ENCODE results near the gene ZNF618.

The ZNF618 gene

DNA sequence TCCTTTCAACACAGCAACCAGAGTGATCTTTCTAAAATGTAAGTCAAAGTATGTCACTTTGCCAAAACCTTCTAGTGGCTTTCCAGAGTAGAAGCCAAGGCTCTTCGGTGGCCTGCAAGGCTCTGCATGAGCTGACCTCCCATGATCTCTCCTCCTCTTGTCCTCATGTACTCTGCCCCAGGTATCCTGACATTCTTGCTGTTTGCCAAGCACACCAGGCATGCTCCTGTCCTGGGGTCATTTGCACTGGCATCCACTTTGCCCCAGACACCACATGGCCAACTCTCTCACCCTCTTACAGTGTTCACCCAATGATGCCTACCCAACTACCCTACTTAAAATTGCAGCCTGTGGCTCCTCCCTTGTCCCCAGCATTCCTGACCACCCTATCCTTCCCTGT lies 86.3 kb downstream of the ZNF618 start:
- no peak overlapping the region for H3K27ac Mint-ChIP-seq
- no peak overlapping the region for H3K4me3 Mint-ChIP-seq
- H3K9me3 Mint-ChIP-seq = no peaks in the 10 kb centered on the region
- no peaks in the 10 kb centered on the region for H3K4me1 Mint-ChIP-seq (ENCODE audit: low read depth)
- no peaks in the 10 kb centered on the region for H3K36me3 Mint-ChIP-seq (ENCODE audit: low read depth)
- H3K27me3 Mint-ChIP-seq = no peaks in the 10 kb centered on the region

DNA sequence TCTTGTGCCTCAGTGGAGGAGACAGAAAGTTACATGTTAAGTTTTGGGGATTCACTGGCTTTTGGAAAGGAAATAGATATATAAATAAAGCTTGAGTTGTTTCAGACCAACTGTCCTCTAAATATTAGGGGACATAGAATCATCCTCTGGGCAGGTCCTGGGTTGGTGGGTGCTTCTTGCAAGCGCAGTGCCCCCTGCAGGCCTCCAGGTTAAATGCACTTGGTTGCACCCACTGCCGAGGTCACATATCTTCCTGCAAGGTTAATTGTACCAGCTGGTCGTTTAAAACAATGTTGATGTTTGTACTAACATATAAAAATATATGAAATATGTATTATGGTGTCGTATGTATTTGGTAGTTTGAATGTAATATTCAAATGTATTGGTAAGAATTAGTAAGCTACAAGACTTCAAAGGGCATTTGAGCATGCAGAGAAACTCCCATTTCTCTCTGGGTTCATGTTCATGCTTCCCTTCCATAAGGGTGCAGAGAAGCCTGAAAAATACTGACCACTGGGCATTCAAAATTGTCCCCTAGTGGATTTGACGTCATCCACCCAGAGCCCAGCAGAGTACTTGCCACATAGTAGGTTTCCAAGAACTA lies 87.0 kb downstream of the ZNF618 start:
- Mint-ChIP-seq H3K4me3 (no peak overlapping the region), H3K27ac (no peak overlapping the region), H3K27me3 (no peaks in the 10 kb centered on the region), H3K9me3 (no peaks in the 10 kb centered on the region), H3K36me3 (ENCODE audit: low read depth) (no peaks in the 10 kb centered on the region), H3K4me1 (ENCODE audit: low read depth) (no peaks in the 10 kb centered on the region)

DNA sequence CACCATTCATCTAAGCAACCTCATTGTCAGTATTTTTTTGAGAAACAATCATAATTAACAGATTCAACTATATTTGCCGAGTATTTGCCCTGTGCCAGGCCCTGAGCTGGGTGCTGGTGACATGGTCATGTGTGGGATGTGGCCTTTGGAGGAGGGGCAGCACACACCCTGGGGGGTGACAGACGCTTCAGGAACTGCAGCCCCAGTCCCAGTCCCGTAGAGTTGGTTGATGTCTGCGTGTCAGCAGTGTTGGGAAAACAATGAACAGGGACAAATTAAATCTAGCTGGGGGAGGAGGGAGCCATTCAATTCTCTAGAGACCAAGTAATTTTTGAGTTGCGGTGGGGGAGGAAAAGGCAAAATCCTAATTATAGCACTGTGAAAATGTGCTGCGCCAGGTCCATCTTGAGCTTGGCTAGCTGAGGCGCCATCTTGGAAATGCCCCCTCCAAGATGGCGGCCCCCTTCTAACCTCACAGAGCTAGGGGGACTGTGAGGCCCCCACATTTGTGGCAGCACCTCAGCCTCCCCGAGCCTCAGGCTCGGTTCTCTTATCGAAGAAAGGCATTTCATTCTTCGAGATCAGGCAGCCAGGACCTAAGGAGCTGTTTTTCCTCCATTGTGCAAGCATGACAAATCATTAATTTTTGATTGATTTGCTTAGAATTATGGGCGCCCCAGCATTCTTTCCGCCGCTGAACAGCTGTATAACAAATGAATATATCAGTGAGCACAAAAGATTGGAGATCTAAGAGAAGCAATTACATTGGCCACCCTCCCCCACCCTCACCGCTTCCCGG lies 87.8 kb downstream of the ZNF618 start:
- Mint-ChIP-seq H3K27me3 (no peaks in the 10 kb centered on the region), H3K36me3 (ENCODE audit: low read depth) (no peaks in the 10 kb centered on the region), H3K9me3 (no peaks in the 10 kb centered on the region), H3K27ac (no peak overlapping the region), H3K4me1 (ENCODE audit: low read depth) (no peaks in the 10 kb centered on the region), H3K4me3 (no peak overlapping the region)

DNA sequence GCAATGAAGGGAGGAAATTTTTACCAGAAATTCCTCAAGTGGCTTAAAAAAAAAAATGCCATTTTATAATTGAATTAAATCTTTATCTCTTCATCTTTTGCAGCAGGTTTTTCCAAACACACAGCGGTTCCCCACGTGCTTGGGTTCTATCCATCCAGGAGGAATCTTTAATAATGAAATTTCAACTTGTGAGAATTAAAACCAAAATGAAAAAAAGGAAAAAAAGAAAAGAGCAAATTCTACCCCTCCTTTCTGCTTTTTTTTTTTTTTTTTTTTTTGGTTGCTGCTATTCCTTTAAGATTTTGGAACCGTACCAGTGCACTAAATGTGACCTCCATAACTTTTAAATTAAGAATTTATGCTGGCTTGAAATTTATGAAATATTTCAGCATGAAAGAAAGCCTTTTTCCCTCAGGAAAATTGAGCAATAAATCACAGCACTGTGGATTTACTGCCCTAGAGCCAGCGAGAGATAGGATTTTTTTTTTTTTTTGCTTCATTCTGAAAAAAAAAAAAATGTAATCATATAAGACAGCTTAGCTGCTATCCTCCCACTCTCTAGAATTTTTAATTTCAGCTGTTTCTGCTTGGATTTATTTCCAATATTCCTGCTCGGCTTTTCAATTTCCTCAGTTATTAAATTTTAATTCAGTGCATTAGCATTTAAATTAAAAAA lies 88.5 kb downstream of the ZNF618 start:
- Mint-ChIP-seq H3K36me3 (ENCODE audit: low read depth) (no peaks in the 10 kb centered on the region), H3K27ac (no peak overlapping the region), H3K4me1 (ENCODE audit: low read depth) (no peaks in the 10 kb centered on the region), H3K27me3 (no peaks in the 10 kb centered on the region), H3K9me3 (no peaks in the 10 kb centered on the region), H3K4me3 (no peak overlapping the region)

DNA sequence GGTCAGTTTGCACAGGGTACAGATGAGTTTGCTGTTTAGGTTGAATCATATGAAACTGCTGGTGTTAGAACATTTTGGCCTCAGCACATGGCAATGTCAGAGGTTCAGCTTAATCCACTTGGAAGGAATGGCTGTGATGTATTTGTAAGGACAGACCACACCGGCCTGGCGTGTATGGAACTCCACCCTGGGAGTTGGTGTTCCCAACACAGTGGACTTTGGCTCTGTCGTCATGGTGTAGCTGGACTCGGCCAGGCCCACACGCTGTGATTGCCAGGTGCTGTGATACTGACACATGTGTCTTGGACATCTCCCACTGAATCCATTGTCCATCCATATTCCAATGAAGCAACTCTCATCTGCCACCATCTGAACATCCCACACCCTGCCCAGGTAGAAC lies 90.3 kb downstream of the ZNF618 start:
- Mint-ChIP-seq H3K4me3 (no peak overlapping the region), H3K36me3 (ENCODE audit: low read depth) (no peaks in the 10 kb centered on the region), H3K27me3 (no peaks in the 10 kb centered on the region), H3K27ac (no peak overlapping the region), H3K9me3 (no peaks in the 10 kb centered on the region), H3K4me1 (ENCODE audit: low read depth) (no peaks in the 10 kb centered on the region)

DNA sequence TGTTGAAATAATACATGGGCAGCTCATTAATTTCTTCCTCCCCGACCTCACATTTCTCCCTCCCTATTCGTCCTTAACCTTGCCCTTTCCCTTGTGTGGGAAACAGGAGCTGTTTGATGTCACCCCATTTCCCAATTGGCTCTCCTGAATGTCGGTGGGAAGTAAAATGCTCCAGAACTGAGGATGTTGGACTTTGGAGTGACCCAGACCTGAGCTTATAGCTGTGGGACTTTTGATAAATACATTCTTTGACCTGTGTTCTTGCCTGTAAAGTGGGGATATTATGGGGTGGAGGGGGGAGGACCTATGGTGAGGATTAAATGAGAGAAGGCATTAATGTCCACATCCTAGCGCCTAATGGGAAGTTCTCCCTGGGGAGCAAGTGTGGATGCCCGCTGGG lies 91.3 kb downstream of the ZNF618 start:
- no peak overlapping the region for H3K4me3 Mint-ChIP-seq
- no peaks in the 10 kb centered on the region for H3K27me3 Mint-ChIP-seq

DNA sequence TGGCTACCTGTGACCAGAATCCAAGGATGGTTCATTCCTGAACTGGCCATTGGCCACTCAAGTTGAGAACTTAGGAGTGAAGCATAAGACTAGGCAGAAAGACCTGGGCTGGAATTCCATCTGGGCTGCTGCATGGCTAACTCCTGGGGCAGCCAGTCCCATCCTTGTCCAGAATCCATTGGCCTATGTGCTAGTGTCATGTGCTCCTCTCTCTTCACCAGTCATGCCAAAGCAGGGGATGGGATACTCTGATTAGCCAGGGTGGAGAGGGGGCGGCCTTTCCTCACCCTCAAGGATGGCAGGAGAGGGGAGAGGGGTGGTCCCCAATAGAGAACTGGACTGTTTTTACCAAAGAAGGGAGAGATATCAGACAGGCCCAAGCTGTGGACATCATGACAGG lies 93.2 kb downstream of the ZNF618 start:
- Mint-ChIP-seq H3K36me3 (ENCODE audit: low read depth) (no peaks in the 10 kb centered on the region), H3K9me3 (no peaks in the 10 kb centered on the region), H3K27ac (no peak overlapping the region), H3K4me1 (ENCODE audit: low read depth) (no peaks in the 10 kb centered on the region), H3K27me3 (no peaks in the 10 kb centered on the region), H3K4me3 (no peak overlapping the region)

More for the DNA sequence above, 91.3 kb downstream of the ZNF618 start:
- Mint-ChIP-seq H3K36me3 (ENCODE audit: low read depth) (no peaks in the 10 kb centered on the region), H3K9me3 (no peaks in the 10 kb centered on the region), H3K4me1 (ENCODE audit: low read depth) (no peaks in the 10 kb centered on the region), H3K27ac (no peak overlapping the region)

DNA sequence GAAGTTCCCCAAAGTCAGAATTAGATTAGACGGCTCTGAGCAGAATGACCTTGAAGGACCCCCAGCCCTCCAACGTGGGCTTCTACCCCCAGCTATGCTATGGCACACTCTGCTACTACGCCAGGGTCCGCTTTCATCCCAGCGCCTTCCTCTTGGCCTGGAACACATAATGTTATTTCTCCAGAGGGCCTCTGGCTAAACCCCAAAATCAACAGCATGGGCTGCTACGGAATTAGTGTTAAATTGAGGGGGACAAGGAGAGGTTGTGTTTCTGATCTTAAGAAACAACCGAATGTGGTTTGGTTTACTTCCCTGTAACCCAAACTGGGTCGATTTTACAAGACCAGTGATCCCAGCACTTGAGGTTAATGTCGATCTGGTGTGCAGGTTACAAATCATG lies 97.1 kb downstream of the ZNF618 start:
- Mint-ChIP-seq H3K27ac (no peak overlapping the region), H3K36me3 (ENCODE audit: low read depth) (no peaks in the 10 kb centered on the region), H3K4me3 (no peak overlapping the region), H3K4me1 (ENCODE audit: low read depth) (no peaks in the 10 kb centered on the region), H3K9me3 (no peaks in the 10 kb centered on the region), H3K27me3 (no peaks in the 10 kb centered on the region)

DNA sequence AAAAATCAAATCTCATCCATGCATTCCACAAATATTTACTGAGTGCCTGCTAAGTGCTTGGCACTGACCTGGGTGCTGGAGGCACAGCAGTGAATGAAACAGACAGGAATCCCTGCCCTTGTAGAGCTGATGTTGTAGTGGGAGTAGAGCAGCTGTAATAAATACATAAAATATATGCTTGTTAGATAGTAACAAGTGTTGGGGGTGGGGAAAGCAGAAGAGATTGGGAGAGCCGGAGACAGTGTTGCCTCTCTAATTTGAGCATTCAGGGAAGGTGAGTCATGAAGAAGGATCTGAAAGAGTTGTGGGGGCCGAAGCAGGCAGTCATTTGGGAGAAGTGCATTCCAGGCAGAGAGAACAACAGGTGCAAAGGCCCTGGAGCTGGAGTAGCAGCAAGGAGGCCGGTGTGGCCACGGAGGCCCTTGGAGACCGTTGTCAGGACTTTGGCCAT lies 97.9 kb downstream of the ZNF618 start:
- Mint-ChIP-seq H3K27ac (no peak overlapping the region), H3K27me3 (no peaks in the 10 kb centered on the region), H3K36me3 (ENCODE audit: low read depth) (no peaks in the 10 kb centered on the region), H3K9me3 (no peaks in the 10 kb centered on the region), H3K4me3 (no peak overlapping the region), H3K4me1 (ENCODE audit: low read depth) (no peaks in the 10 kb centered on the region)

DNA sequence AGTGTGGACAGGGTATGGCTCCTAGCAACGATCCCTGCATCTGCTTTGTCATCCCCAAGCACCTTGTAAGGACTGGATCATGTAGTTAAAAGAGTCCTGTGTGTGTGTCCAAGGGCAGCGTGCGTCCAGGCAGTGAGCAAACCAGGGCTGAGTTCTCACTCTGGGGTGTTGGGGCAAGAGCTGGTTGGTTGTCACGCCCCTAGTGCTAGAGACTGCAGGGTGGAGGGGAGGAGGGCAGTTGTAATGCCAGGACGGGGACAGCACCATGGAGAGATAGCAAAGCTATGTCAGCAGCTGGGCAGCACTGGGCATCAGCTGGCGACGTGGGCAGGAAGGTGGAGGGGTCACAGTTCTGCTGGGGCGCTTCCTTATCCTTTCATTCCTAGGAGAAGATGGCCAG lies 100.8 kb downstream of the ZNF618 start:
- H3K4me1 Mint-ChIP-seq (ENCODE audit: low read depth) = no peaks in the 10 kb centered on the region
- H3K9me3 Mint-ChIP-seq = no peaks in the 10 kb centered on the region
- H3K27me3 Mint-ChIP-seq = no peaks in the 10 kb centered on the region
- H3K27ac Mint-ChIP-seq = no peak overlapping the region
- no peaks in the 10 kb centered on the region for H3K36me3 Mint-ChIP-seq (ENCODE audit: low read depth)
- no peak overlapping the region for H3K4me3 Mint-ChIP-seq

DNA sequence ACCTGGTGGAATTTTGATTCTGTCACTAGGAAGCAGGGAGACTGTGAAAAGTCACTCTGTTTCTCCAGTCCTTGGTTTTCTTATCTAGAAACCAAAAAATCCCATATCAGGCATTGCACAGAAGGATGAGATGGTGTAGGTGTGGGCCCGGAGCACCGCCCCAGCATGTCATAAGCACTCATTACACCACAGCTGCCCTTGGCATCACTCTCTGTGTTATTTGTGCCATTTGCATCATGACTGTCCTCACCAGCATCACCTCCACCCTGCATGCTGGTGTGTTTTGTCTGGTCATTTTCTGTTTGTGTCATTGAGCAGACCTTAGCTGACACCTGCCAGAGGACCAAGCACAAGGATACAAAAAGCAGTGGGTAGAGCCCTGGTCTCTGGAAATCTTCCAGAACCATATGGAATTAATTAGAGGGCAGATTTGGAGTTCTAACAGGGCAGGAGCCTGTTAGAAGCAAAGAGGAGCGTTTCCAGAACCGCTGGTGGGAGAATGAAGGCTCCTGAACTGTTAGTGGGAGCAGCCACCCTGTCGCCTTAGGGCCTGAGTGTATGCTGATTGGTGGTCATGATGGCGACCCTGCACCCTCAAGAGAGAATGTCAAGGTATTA lies 102.7 kb downstream of the ZNF618 start:
- H3K27ac Mint-ChIP-seq = no peak overlapping the region
- H3K9me3 Mint-ChIP-seq = no peaks in the 10 kb centered on the region
- H3K27me3 Mint-ChIP-seq = no peaks in the 10 kb centered on the region
- H3K4me3 Mint-ChIP-seq = no peak overlapping the region
- H3K4me1 Mint-ChIP-seq (ENCODE audit: low read depth) = no peaks in the 10 kb centered on the region
- H3K36me3 Mint-ChIP-seq (ENCODE audit: low read depth) = no peaks in the 10 kb centered on the region

DNA sequence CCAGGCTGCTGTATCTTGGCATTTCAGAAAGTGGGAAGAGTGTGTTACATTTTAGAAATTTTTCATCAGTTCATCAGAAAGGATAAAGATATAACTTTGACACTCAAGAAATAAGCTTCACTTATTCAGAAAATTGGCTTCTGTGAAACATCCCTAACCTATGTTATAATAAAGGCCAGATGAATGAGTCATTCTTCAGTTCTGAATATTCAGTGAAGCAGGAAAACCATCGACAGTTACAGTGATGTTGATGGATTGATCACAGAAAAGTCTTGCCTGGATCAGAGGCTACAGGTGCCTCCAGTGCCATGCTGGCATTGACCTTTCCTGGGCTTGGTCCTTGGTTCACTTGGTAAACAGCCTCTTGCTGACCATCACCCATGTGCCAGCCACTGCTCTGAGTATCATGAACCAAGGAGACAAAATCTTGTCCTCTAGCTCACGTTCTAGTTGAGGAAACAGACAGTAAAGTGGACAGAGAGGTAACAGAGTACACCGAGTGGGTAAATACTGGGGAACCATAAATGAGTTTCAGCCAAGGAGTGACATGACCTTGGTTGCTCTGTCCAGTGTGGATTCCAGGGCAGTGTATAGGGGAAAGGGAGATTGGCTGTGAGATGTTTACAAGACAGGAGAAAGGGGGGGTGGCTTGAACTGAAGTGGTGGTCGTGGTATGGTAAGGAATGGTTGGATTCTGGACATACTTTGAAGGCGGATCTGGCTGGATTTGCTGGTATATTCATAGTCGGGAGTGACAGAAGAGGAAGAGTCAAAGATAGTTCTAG lies 103.4 kb downstream of the ZNF618 start:
- H3K27me3 Mint-ChIP-seq = no peaks in the 10 kb centered on the region
- H3K4me3 Mint-ChIP-seq = no peak overlapping the region
- no peak overlapping the region for H3K27ac Mint-ChIP-seq
- H3K9me3 Mint-ChIP-seq = no peaks in the 10 kb centered on the region
- no peaks in the 10 kb centered on the region for H3K36me3 Mint-ChIP-seq (ENCODE audit: low read depth)
- H3K4me1 Mint-ChIP-seq (ENCODE audit: low read depth) = no peaks in the 10 kb centered on the region

DNA sequence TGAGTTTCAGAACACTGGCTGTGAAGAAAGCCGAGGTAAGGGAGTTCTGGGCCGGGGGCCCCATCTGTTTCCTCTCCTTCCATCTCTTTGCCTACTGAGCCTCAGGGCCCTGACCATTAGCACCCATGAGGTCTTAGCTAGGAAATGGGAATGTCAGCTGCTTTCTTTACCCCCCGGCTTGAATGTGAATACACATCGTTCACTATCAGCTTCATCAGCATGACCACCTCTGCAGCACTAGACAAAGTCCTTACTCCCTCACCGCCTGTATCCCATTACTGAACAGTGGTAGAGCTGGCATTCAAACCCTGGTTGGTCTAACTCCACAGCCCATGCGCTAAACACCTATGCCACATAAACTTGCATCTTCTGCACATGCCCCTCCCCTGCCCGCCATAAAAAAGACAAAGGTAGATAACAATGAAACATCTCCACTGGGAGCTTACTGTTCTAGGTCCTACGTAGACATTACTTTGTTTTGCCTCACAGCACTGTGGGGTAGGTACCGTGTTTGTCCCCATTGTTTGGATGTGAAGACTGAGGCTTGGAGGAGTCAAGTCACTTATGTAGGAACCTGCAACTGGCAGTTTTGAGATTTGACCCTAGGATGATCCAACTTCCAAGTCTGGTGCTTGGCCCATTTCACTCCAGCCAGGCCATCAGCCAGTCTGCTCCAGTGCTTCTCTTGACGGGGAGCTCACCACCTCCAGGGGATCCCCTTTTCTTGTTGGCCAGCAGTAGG lies 108.7 kb downstream of the ZNF618 start:
- no peaks in the 10 kb centered on the region for H3K4me1 Mint-ChIP-seq (ENCODE audit: low read depth)
- H3K9me3 Mint-ChIP-seq = no peaks in the 10 kb centered on the region
- H3K27ac Mint-ChIP-seq = no peak overlapping the region
- H3K36me3 Mint-ChIP-seq (ENCODE audit: low read depth) = no peaks in the 10 kb centered on the region
- no peaks in the 10 kb centered on the region for H3K27me3 Mint-ChIP-seq
- H3K4me3 Mint-ChIP-seq = no peak overlapping the region

DNA sequence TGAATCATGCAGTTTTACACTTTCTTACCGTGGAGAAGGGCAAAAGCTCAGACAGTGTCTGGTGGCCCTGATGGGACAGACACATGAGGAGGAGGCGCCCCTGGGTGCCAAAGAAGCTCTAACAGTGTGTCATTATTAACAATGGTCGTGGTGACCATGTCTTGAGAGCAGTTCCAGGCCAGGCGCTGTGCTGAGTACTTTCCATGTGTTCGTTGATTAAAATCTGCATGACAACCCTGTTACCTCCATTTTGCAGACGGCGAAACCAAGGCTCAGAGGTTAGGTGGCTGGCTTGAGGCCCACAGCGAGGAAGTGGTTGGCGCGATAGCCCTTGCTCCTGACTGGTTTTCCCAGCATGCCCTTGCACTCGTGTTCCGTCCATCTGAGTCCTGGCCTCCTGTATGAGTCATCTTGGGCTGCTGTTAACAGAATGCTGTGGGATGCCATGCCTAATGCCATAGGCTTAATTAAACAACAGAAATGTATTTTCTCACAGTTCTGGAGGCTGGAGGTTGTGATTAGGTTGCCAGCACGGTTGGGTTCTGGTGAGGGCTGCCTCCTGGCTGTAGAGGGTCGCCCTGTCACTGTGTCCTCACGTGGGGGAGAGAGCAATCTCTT lies 110.0 kb downstream of the ZNF618 start:
- Mint-ChIP-seq H3K27ac (no peak overlapping the region), H3K36me3 (ENCODE audit: low read depth) (no peaks in the 10 kb centered on the region), H3K9me3 (no peaks in the 10 kb centered on the region), H3K4me1 (ENCODE audit: low read depth) (no peaks in the 10 kb centered on the region), H3K27me3 (no peaks in the 10 kb centered on the region), H3K4me3 (no peak overlapping the region)
